Activated T-cell treated with anti-CD3 and anti-CD28 coated beads, Interleukin-2, amount 50 U/mL, for 24 hours (primary cell): ENCODE measurements around the gene SCN1A.

ENCODE experiments used
- DNase-seq: peaks from one replicate; pipeline ENCODE4 v3.0.0-alpha.2; 2020
- H3K27ac Mint-ChIP-seq: 2 replicates; pipeline ENCODE4 v1.8.0; 2020; ENCODE audit warnings: mild to moderate bottlenecking, mixed read lengths
- H3K27me3 Mint-ChIP-seq: 2 replicates; pipeline ENCODE4 v1.8.0; 2020; ENCODE audit warnings: mixed read lengths
- H3K36me3 Mint-ChIP-seq: 2 replicates; pipeline ENCODE4 v1.8.0; 2020; ENCODE audit warnings: low read depth, mixed read lengths
- H3K4me1 Mint-ChIP-seq: 2 replicates; pipeline ENCODE4 v1.8.0; 2020; ENCODE audit warnings: low read depth, mixed read lengths
- H3K4me3 Mint-ChIP-seq: 2 replicates; pipeline ENCODE4 v1.8.0; 2020; ENCODE audit warnings: mild to moderate bottlenecking, moderate library complexity, mixed read lengths
- H3K9me3 Mint-ChIP-seq: 2 replicates; pipeline ENCODE4 v1.8.0; 2020; ENCODE audit warnings: mixed read lengths

The SCN1A gene

DNA sequence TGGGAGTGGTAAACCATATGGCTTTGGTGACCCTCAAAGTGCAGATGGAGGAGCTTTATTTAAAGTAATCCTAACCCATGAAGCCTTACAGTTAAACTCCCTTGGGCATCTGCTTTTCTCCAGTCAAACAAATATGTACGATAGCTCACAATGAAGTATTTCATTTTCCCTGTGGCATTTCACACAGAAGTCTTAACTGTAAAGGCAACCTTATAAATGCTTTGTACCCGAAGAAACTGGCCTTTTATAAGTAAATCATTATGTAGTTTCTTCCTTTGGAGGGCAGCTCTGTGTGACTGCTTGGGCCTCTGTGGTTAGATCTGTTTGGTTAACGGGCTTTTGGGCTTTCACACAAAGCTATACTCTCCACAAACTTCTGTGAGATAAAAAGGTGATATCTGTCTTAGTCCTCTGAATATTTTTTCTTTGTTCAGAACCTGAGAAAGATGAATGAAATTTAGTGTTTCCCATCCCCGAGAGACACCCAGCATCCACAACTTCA lies 46.6 kb downstream of the SCN1A start:
- no peaks in the 10 kb centered on the region for H3K9me3 Mint-ChIP-seq
- DNase-seq = no peak
- no peaks in the 10 kb centered on the region for H3K4me1 Mint-ChIP-seq
- no peaks in the 10 kb centered on the region for H3K27me3 Mint-ChIP-seq
- H3K36me3 Mint-ChIP-seq = no peaks in the 10 kb centered on the region
- no peak overlapping the region for H3K4me3 Mint-ChIP-seq
- no peak overlapping the region for H3K27ac Mint-ChIP-seq

DNA sequence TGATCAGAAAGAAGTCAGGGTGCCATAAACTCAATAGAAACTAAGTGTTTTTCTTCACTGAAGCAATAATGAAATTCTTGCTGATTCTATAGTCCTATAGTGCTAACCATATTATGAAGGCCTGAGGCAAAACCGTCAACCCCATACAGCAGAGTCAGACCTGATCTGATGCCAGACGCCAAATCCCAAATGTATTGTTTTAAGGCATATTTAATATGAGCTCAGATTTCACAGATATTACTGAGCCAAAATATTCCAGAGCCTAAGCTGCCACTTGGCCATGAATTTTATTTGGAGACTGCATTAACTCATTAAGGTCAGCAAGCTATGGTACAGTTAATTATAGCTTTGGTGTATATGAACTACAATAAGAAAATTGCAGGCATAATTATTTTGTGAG lies 53.4 kb downstream of the SCN1A start:
- H3K27ac Mint-ChIP-seq = no peak overlapping the region
- H3K9me3 Mint-ChIP-seq = no peaks in the 10 kb centered on the region
- DNase-seq = no peak
- H3K36me3 Mint-ChIP-seq = no peaks in the 10 kb centered on the region
- no peaks in the 10 kb centered on the region for H3K27me3 Mint-ChIP-seq
- H3K4me1 Mint-ChIP-seq = no peaks in the 10 kb centered on the region
- H3K4me3 Mint-ChIP-seq = no peak overlapping the region

GRCh38 chr2:166074011-166074410 lies 53.8 kb downstream of the SCN1A start:
- H3K4me3 Mint-ChIP-seq = no peak overlapping the region
- DNase-seq = no peak
- H3K9me3 Mint-ChIP-seq = no peaks in the 10 kb centered on the region
- no peaks in the 10 kb centered on the region for H3K36me3 Mint-ChIP-seq
- H3K4me1 Mint-ChIP-seq = no peaks in the 10 kb centered on the region
- H3K27ac Mint-ChIP-seq = no peak overlapping the region
- no peaks in the 10 kb centered on the region for H3K27me3 Mint-ChIP-seq

DNA sequence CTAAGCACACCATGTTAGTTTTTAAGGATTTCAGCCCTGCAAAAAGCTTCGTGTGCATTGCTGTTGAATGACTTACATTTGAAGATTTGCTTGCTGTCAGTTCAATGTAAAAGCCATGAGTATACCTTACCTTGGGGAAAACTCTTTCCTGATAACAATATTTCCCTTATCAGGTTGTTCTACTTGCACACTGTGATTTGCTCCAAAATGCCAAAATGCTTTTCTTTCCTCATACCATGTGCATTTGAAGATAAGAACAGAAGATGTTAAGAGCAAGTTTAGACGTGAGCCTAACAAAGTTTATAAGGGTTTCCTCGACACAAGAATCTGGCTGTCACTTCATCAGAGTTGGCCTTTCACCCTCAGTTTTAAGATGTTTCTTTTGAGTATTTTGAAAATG lies 57.6 kb downstream of the SCN1A start:
- Mint-ChIP-seq H3K27ac (no peak overlapping the region), H3K27me3 (peaks cover 8% of the 10 kb centered on the region), H3K36me3 (no peaks in the 10 kb centered on the region), H3K4me1 (no peaks in the 10 kb centered on the region), H3K4me3 (no peak overlapping the region), H3K9me3 (no peaks in the 10 kb centered on the region)
- DNase-seq = no peak

- H3K27me3 Mint-ChIP-seq = peaks cover 8% of the 10 kb centered on the region
- no peak overlapping the region for H3K4me3 Mint-ChIP-seq
- DNase-seq = no peak
- no peaks in the 10 kb centered on the region for H3K36me3 Mint-ChIP-seq
- H3K9me3 Mint-ChIP-seq = no peaks in the 10 kb centered on the region
- H3K4me1 Mint-ChIP-seq = no peaks in the 10 kb centered on the region
- no peak overlapping the region for H3K27ac Mint-ChIP-seq
Observed at GRCh38 chr2:166068981-166069380, 58.8 kb downstream of the SCN1A start.

- no peaks in the 10 kb centered on the region for H3K4me1 Mint-ChIP-seq
Observed at GRCh38 chr2:166067229-166067628, 60.6 kb downstream of the SCN1A start.

DNA sequence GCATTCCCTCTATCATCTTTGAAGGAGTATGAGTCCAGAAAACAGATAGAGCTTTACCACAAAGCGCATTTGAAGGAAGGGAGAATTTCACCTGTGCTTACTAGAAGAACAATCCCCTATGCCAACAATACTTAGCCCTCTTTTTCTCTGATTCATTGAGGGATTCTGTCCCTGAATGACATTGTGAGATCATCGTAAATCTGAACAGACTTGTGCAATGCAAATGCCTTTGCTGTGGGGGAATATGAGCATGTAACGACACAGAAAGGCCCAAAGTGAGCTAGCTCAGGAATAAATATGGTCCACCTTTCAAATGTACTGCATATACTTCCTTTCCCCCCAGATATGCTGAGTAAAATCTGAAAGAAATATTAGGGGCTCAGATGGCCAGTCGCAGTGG lies 67.6 kb downstream of the SCN1A start:
- Mint-ChIP-seq H3K9me3 (no peaks in the 10 kb centered on the region), H3K4me1 (no peaks in the 10 kb centered on the region)

More at GRCh38 chr2:166067229-166067628, 60.6 kb downstream of the SCN1A start:
- DNase-seq = no peak
- Mint-ChIP-seq H3K4me3 (no peak overlapping the region), H3K27me3 (peaks cover 10% of the 10 kb centered on the region), H3K9me3 (no peaks in the 10 kb centered on the region), H3K27ac (no peak overlapping the region), H3K36me3 (no peaks in the 10 kb centered on the region)

DNA sequence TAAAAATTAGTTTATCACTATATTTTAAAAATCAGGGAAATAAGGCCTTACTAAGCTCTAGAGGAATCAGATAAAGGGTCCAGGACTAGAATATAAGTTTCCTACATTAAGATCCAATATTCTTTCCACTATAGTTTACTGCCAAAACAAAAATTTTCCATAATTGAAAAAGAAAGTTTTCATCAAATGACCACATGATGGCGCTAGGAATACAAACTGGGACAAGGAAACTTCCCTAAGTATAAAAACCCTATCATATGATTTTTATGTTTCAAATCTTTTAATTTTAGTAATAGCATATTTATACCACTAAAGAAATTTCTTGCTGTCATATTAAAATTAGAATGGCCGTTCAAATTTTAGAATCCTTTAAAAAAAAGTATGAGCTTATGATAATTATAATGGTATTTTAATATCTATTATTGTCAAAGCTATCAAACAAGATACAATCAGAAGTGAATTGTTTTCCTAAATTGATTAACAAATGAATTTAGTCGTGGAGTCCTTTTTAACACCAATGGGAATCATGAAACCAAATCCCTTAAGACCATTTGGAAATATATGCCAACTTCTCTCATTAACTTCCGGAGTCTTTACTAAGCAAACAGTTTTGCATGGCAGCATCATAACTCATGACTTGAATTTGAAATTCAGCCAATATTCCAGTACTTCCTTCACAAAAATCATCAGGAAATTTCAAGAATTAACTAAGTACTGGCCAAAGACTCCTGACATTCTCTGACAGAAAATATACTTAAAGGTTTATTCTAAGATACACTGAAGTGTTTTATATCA lies 70.3 kb downstream of the SCN1A start:
- no peak overlapping the region for H3K4me3 Mint-ChIP-seq
- H3K36me3 Mint-ChIP-seq = no peaks in the 10 kb centered on the region
- no peak for DNase-seq

More for the DNA sequence above, 67.6 kb downstream of the SCN1A start:
- Mint-ChIP-seq H3K36me3 (no peaks in the 10 kb centered on the region), H3K27ac (no peak overlapping the region), H3K27me3 (peaks cover 7% of the 10 kb centered on the region), H3K4me3 (no peak overlapping the region)
- DNase-seq = no peak

GRCh38 chr2:166044853-166045483 lies 82.9 kb downstream of the SCN1A start:
- no peak for DNase-seq
- H3K4me1 Mint-ChIP-seq = no peaks in the 10 kb centered on the region
- H3K4me3 Mint-ChIP-seq = no peak overlapping the region
- no peaks in the 10 kb centered on the region for H3K36me3 Mint-ChIP-seq
- no peaks in the 10 kb centered on the region for H3K9me3 Mint-ChIP-seq
- H3K27ac Mint-ChIP-seq = no peak overlapping the region
- peaks cover 3% of the 10 kb centered on the region for H3K27me3 Mint-ChIP-seq

More for the DNA sequence above, 70.3 kb downstream of the SCN1A start:
- Mint-ChIP-seq H3K27ac (no peak overlapping the region), H3K27me3 (peaks cover 5% of the 10 kb centered on the region), H3K4me1 (no peaks in the 10 kb centered on the region), H3K9me3 (no peaks in the 10 kb centered on the region)

- Mint-ChIP-seq H3K27me3 (no peaks in the 10 kb centered on the region), H3K27ac (no peak overlapping the region), H3K9me3 (no peaks in the 10 kb centered on the region), H3K36me3 (no peaks in the 10 kb centered on the region), H3K4me3 (no peak overlapping the region), H3K4me1 (no peaks in the 10 kb centered on the region)
- no peak for DNase-seq
Observed at GRCh38 chr2:166042768-166043390, 84.9 kb downstream of the SCN1A start.

GRCh38 chr2:166042356-166042755 lies 85.5 kb downstream of the SCN1A start:
- DNase-seq = no peak
- Mint-ChIP-seq H3K27me3 (no peaks in the 10 kb centered on the region), H3K36me3 (no peaks in the 10 kb centered on the region), H3K4me1 (no peaks in the 10 kb centered on the region), H3K27ac (no peak overlapping the region), H3K9me3 (no peaks in the 10 kb centered on the region), H3K4me3 (no peak overlapping the region)

GRCh38 chr2:166041613-166042012 lies 86.2 kb downstream of the SCN1A start:
- Mint-ChIP-seq H3K27ac (no peak overlapping the region), H3K4me3 (no peak overlapping the region), H3K27me3 (no peaks in the 10 kb centered on the region), H3K4me1 (no peaks in the 10 kb centered on the region), H3K36me3 (no peaks in the 10 kb centered on the region), H3K9me3 (no peaks in the 10 kb centered on the region)
- DNase-seq = no peak

DNA sequence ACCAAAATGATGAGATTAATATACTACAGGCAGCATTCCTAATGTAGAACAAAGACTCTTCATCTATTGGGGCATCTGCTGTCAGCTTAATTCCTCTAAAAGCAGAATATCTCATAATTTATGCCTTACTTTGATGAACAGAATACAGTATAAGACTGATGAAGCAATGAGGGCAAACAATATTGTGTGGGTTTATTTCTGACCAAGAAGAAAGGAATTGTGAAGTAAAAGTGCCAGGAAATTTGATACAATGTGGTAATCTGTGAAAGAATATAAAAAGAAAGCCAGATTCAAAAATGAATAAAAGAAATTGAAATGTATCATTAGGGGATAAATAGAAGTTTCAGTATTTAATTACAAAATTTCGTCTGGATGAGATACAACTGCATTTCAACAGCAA lies 95.5 kb downstream of the SCN1A start:
- H3K4me3 Mint-ChIP-seq = no peak overlapping the region
- no peaks in the 10 kb centered on the region for H3K4me1 Mint-ChIP-seq
- H3K36me3 Mint-ChIP-seq = no peaks in the 10 kb centered on the region
- no peak overlapping the region for H3K27ac Mint-ChIP-seq
- no peaks in the 10 kb centered on the region for H3K9me3 Mint-ChIP-seq
- no peak for DNase-seq
- peaks cover 14% of the 10 kb centered on the region for H3K27me3 Mint-ChIP-seq

GRCh38 chr2:166031054-166031453 lies 96.8 kb downstream of the SCN1A start:
- Mint-ChIP-seq H3K4me1 (no peaks in the 10 kb centered on the region), H3K9me3 (no peaks in the 10 kb centered on the region), H3K27ac (no peak overlapping the region), H3K36me3 (no peaks in the 10 kb centered on the region), H3K27me3 (peaks cover 14% of the 10 kb centered on the region), H3K4me3 (no peak overlapping the region)
- DNase-seq = no peak

DNA sequence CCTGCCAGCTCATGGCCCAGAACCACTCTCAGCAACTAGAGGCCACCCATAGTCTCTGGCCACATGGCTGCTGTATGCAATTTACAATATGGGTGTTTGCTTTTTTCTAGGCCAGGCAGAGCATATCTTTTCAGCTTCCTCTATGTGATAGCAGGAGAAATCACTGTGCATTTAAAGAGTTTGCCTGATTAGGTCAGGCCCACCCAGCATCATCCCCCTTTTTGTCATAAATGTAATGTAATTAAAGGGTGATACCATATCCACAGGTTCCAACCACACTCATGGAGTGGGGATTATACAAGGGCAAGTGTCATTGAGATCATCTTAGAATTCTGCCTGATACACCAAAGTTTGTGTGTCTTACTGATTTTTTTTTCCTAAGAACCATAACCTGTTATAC lies 102.5 kb downstream of the SCN1A start:
- DNase-seq = no peak
- no peaks in the 10 kb centered on the region for H3K9me3 Mint-ChIP-seq
- no peak overlapping the region for H3K27ac Mint-ChIP-seq
- H3K4me1 Mint-ChIP-seq = no peaks in the 10 kb centered on the region
- H3K4me3 Mint-ChIP-seq = no peak overlapping the region
- H3K36me3 Mint-ChIP-seq = no peaks in the 10 kb centered on the region
- H3K27me3 Mint-ChIP-seq = peaks cover 10% of the 10 kb centered on the region
